ENCODE data around the gene SLC16A7.

The SLC16A7 gene

GRCh38 chr12:59724011-59724695 is 128.3 kb downstream of the SLC16A7 start:
- TF ChIP-seq GLIS3 (CRISPR knock-in tag; IDR thresholded peaks at IDR 0.05) = no peak
- no peak for TF ChIP-seq ZNF565 (CRISPR knock-in tag; conservative IDR thresholded peaks at IDR 0.05; ENCODE audit: low read depth)
- TF ChIP-seq ZNF70 (CRISPR knock-in tag; IDR thresholded peaks at IDR 0.05) = no peak
- TF ChIP-seq ZC3H10 (CRISPR knock-in tag; IDR thresholded peaks at IDR 0.05) = no peak
- no peak for TF ChIP-seq ZNF8 (CRISPR knock-in tag; IDR thresholded peaks at IDR 0.05)
- TF ChIP-seq ESRRG (CRISPR knock-in tag; IDR thresholded peaks at IDR 0.05) = no peak
- no peak for TF ChIP-seq ARNTL (CRISPR knock-in tag; IDR thresholded peaks at IDR 0.05; ENCODE audit: borderline replicate concordance, low read depth)
- no peak for TF ChIP-seq ISL1 (CRISPR knock-in tag; IDR thresholded peaks at IDR 0.05)
- TF ChIP-seq CREB5 (CRISPR knock-in tag; IDR thresholded peaks at IDR 0.05; ENCODE audit: low read depth) = no peak
- ATAC-seq = no peak

GRCh38 chr12:59733200-59733599 is 137.4 kb downstream of the SLC16A7 start:
- TF ChIP-seq CSRNP3 (CRISPR knock-in tag; IDR thresholded peaks at IDR 0.05) (no peak), ZFP30 (CRISPR knock-in tag; IDR thresholded peaks at IDR 0.05) (no peak), OSR1 (CRISPR knock-in tag; IDR thresholded peaks at IDR 0.05) (no peak), ZFP3 (CRISPR knock-in tag; IDR thresholded peaks at IDR 0.05) (no peak), ZNF8 (CRISPR knock-in tag; IDR thresholded peaks at IDR 0.05) (no peak), CSDC2 (CRISPR knock-in tag; IDR thresholded peaks at IDR 0.05) (no peak), SNAI2 (CRISPR knock-in tag; IDR thresholded peaks at IDR 0.05) (no peak), PPARA (CRISPR knock-in tag; IDR thresholded peaks at IDR 0.05; ENCODE audit: borderline replicate concordance) (no peak), TOX (CRISPR knock-in tag; IDR thresholded peaks at IDR 0.05; ENCODE audit: borderline replicate concordance) (no peak), ARNTL (CRISPR knock-in tag; IDR thresholded peaks at IDR 0.05; ENCODE audit: borderline replicate concordance, low read depth) (no peak), ZNF565 (CRISPR knock-in tag; conservative IDR thresholded peaks at IDR 0.05; ENCODE audit: low read depth) (no peak), BACH2 (CRISPR knock-in tag; IDR thresholded peaks at IDR 0.05; ENCODE audit: borderline replicate concordance) (no peak), RARB (CRISPR knock-in tag; IDR thresholded peaks at IDR 0.05) (no peak), GLIS3 (CRISPR knock-in tag; IDR thresholded peaks at IDR 0.05) (no peak), TSHZ2 (CRISPR knock-in tag; IDR thresholded peaks at IDR 0.05) (no peak), CREB5 (CRISPR knock-in tag; IDR thresholded peaks at IDR 0.05; ENCODE audit: low read depth) (no peak), ZC3H10 (CRISPR knock-in tag; IDR thresholded peaks at IDR 0.05) (no peak), PATZ1 (CRISPR knock-in tag; IDR thresholded peaks at IDR 0.05; ENCODE audit: borderline replicate concordance) (no peak), POU6F1 (CRISPR knock-in tag; IDR thresholded peaks at IDR 0.05; ENCODE audit: borderline replicate concordance, low read depth) (no peak)
- ATAC-seq = no peak
